ENCODE data around the gene NTRK1. TPM values are rescaled to one million over a fixed set of nuclear protein-coding genes. Genes with fewer than 3 reads are reported as not detected.
A peak's percentile ranks its signal among the peaks of the same experiment; 100 is the strongest.

NTRK1 gene
- total RNA-seq, 4 donors from 2014 or later, result 0.11 to 1.2 (median 0.63) TPM

DNA sequence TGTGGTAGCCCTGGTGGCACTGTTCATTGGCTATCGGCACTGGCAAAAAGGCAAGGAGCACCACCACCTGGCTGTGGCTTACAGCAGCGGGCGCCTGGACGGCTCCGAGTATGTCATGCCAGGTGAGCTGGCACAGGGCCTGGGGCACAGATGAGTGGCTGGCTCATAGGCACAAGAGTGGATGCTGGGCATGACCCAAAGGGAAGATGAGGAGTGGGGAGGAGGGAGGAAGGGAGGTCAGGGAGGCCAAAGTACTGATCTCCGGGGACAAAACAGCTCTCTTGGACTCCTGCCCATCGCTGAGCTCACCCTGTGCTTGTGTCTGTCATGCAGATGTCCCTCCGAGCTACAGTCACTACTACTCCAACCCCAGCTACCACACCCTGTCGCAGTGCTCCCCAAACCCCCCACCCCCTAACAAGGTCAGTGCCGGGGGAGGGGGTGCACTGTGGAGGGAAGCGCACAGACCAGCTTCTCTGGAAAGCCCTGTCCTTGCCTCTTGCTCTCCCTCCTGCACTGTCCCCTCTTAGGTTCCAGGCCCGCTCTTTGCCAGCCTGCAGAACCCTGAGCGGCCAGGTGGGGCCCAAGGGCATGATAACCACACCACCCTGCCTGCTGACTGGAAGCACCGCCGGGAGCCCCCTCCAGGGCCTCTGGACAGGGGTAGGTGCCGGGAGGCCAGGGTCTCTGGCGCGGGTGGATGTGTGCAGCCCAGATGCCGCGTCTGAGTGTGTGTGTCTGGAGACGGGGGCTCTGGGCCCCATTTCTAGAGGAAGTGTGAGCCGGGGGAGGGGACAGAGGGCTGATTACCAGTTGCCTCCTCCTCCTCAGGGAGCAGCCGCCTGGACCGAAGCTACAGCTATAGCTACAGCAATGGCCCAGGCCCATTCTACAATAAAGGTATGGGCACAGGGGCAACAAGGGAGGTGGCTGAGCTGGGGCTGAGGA lies 52.5 kb downstream of the NTRK1 start:
- H3K27me3 ChIP-seq, result no peaks in the 10 kb centered on the region
- peak; percentile 97 to 98 for DNase-seq
- WGBS, 2 donors, result 30 to 40% methylated on average over 9 to 16 of the region's 24 CpGs
- TF ChIP-seq, protein P1, sequence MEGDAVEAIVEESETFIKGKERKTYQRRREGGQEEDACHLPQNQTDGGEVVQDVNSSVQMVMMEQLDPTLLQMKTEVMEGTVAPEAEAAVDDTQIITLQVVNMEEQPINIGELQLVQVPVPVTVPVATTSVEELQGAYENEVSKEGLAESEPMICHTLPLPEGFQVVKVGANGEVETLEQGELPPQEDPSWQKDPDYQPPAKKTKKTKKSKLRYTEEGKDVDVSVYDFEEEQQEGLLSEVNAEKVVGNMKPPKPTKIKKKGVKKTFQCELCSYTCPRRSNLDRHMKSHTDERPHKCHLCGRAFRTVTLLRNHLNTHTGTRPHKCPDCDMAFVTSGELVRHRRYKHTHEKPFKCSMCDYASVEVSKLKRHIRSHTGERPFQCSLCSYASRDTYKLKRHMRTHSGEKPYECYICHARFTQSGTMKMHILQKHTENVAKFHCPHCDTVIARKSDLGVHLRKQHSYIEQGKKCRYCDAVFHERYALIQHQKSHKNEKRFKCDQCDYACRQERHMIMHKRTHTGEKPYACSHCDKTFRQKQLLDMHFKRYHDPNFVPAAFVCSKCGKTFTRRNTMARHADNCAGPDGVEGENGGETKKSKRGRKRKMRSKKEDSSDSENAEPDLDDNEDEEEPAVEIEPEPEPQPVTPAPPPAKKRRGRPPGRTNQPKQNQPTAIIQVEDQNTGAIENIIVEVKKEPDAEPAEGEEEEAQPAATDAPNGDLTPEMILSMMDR (IDR thresholded peaks at IDR 0.05), result peak in 2 of 6 experiments; percentile 3 to 29
- TF ChIP-seq POLR2A (IDR thresholded peaks at IDR 0.05), result no peak
- peaks cover 8 to 9% of the 10 kb centered on the region in 2 donors for H3K36me3 ChIP-seq
- intact Hi-C loops (cut with DNase I), result no loop called here
- no peaks in the 10 kb centered on the region for H3K9me3 ChIP-seq
- H3K4me1 ChIP-seq, result peaks cover 15 to 32% of the 10 kb centered on the region in 2 donors
- H3K27ac ChIP-seq, result peak overlapping the region in 1 of 3 donors; percentile 9
- no peak overlapping the region for H3K4me3 ChIP-seq (replicated peaks in 1 of 3)

DNA sequence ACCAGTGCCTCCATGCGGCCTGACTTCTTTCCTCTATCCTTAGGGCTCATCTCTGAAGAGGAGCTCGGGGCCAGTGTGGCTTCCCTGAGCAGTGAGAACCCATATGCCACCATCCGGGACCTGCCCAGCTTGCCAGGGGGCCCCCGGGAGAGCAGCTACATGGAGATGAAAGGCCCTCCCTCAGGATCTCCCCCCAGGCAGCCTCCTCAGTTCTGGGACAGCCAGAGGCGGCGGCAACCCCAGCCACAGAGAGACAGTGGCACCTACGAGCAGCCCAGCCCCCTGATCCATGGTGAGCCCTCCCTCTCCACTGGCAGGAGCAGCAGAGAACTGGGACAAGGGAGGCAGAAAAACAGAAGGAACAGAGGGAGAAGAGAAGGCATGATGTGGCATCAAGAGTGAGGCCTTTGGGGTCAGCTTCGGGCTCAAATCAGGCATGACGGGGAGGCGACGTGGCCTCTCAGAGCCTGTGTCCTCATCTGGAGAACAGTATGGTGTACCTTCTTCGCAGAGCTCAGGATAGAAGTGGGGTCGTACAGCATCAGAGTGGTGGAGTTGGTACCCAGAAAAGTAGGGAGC lies 53.2 kb downstream of the NTRK1 start:
- Histone ChIP-seq H3K4me3 (replicated peaks in 1 of 3) (no peak overlapping the region), H3K27me3 (no peaks in the 10 kb centered on the region), H3K9me3 (no peaks in the 10 kb centered on the region), H3K4me1 (peaks cover 15 to 32% of the 10 kb centered on the region in 2 donors), H3K36me3 (peaks cover 8 to 9% of the 10 kb centered on the region in 2 donors), H3K27ac (no peak overlapping the region)
- WGBS, 2 donors, result 91 to 92% methylated on average over 12 to 13 of the region's 13 CpGs
- no peak for DNase-seq
- intact Hi-C loops (cut with DNase I), result no loop called here
- no peak for TF ChIP-seq POLR2A (IDR thresholded peaks at IDR 0.05)
- TF ChIP-seq, protein P1 (IDR thresholded peaks at IDR 0.05), result no peak

DNA sequence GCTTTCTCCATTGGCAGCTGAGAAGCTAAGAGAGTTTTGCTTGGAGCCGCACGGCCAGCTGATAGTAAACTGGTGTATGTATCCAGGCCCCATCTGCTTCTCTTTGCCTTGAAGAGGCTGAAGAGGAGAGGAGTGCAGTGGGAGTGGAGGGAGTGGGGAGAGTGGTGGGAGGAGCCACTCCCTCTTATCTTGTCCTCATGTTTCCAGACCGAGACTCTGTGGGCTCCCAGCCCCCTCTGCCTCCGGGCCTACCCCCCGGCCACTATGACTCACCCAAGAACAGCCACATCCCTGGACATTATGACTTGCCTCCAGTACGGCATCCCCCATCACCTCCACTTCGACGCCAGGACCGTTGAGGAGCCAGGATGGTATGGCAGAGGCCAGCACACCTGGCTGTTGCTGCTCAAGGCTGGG lies 53.8 kb downstream of the NTRK1 start:
- H3K27ac ChIP-seq, result no peak overlapping the region
- no peak for DNase-seq
- peaks cover 8 to 9% of the 10 kb centered on the region in 2 donors for H3K36me3 ChIP-seq
- TF ChIP-seq POLR2A (IDR thresholded peaks at IDR 0.05), result no peak
- TF ChIP-seq, protein P1 (IDR thresholded peaks at IDR 0.05), result no peak
- no peaks in the 10 kb centered on the region for H3K9me3 ChIP-seq
- intact Hi-C loops (cut with DNase I), result no loop called here
- H3K4me1 ChIP-seq, result peaks cover 15 to 32% of the 10 kb centered on the region in 2 donors
- no peaks in the 10 kb centered on the region for H3K27me3 ChIP-seq
- no peak overlapping the region for H3K4me3 ChIP-seq (replicated peaks in 1 of 3)
- 86 to 90% methylated on average over 9 of the region's 9 CpGs for WGBS, 2 donors

DNA sequence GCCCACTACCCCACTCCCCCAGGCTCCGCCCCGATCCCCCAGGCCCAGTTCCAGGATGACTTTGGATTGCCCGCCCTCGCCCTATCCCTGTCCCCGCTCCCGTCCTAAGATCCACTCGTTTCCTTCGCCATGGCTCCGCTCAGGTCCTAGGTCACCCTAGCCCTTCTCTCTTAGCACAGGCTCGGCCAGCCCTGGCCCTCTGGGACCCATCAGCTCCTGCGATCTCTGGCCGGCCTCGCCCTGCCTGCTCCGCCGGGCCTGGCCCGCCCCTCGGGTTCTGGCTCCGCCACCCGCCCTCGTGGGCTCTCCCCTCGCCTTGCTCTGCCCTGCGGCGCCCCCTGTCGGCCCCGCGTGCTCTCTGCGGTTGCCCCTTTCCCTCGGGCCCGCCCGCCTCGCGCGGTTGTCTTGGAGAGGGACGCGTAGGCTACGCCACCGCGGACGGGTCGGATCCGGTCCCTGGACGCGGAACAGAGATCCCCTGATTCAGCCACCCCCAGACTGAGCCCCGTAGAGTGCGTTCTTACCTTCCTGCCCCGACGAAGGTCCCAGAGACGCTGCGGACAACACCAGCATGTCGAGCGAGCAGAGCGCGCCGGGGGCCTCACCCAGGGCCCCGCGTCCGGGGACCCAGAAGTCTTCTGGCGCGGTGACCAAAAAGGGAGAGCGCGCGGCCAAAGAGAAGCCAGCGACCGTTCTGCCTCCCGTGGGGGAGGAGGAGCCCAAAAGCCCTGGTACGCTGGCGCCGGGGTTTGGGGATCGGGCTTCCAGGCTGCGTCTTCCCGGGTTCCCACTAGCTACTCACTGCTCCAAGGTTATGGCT lies 59.8 kb downstream of the NTRK1 start, which contains the start of gene LRRC71:
TSS of gene LRRC71 (plus strand) at position 400 of the 820 bp plus-strand sequence. CDS start at position 572, 172 bp downstream.
- 10 to 11% methylated on average over 45 to 46 of the region's 71 CpGs for WGBS, 2 donors

More for the DNA sequence above, 59.8 kb downstream of the NTRK1 start, which contains the start of gene LRRC71:
- peak; percentile 81 to 85 for DNase-seq
- TF ChIP-seq, protein P1 (IDR thresholded peaks at IDR 0.05), result peak; percentile 70 to 97 (median 95)
- no peak for TF ChIP-seq POLR2A (IDR thresholded peaks at IDR 0.05)
- intact Hi-C loops (cut with DNase I), result loop anchor here (10.0 kb wide), 1 partner anchor 154 kb away; no protein-coding TSS in a partner anchor
- H3K4me3 ChIP-seq (replicated peaks in 1 of 3), result no peak within 1 kb of the TSS
- no peaks in the 10 kb centered on the region for H3K9me3 ChIP-seq
- H3K27ac ChIP-seq, result no peak within 1 kb of the TSS
- H3K4me1 ChIP-seq, result peaks cover 15 to 22% of the 10 kb centered on the region in 2 donors
- H3K27me3 ChIP-seq, result peaks cover 16% of the 10 kb centered on the region
- no peaks in the 10 kb centered on the region for H3K36me3 ChIP-seq

Data from thyroid gland (tissue), 4 donors.